GM18909 (cell line): ENCODE results near the gene CLDN4.

Source experiments
- ATAC-seq: cut with Tn5 transposase; IDR thresholded peaks from one replicate; pipeline ENCODE4 v1.9.1; 2021; ENCODE audit warnings: mild to moderate bottlenecking; ENCODE audit not compliant: unreplicated experiment, poor library complexity

The CLDN4 gene

GRCh38 chr7:73865738-73866445, 35.1 kb downstream of the CLDN4 start:
- no peak for ATAC-seq

GRCh38 chr7:73866446-73866767, 35.6 kb downstream of the CLDN4 start:
- ATAC-seq = no peak

- ATAC-seq = no peak
Measured at GRCh38 chr7:73869011-73869798, 38.4 kb downstream of the CLDN4 start.

- no peak for ATAC-seq
Measured at GRCh38 chr7:73870041-73870492, 39.3 kb downstream of the CLDN4 start.

GRCh38 chr7:73871163-73872011, 40.6 kb downstream of the CLDN4 start:
- no peak for ATAC-seq

- ATAC-seq = no peak
Measured at GRCh38 chr7:73872056-73872908, 41.5 kb downstream of the CLDN4 start.

- ATAC-seq = no peak
Measured at GRCh38 chr7:73876361-73876760, 45.6 kb downstream of the CLDN4 start.

GRCh38 chr7:73876973-73877372, 46.2 kb downstream of the CLDN4 start:
- ATAC-seq = no peak

- ATAC-seq = no peak
Measured at GRCh38 chr7:73879977-73880681, 49.3 kb downstream of the CLDN4 start.

GRCh38 chr7:73880755-73881328, 50.0 kb downstream of the CLDN4 start:
- no peak for ATAC-seq

GRCh38 chr7:73881352-73882046, 50.7 kb downstream of the CLDN4 start:
- ATAC-seq = no peak

- ATAC-seq = no peak
Measured at GRCh38 chr7:73882047-73882402, 51.2 kb downstream of the CLDN4 start.
